GM23338 (cell line): Measurements from ENCODE around the gene CD63. TPM values are rescaled to one million over a fixed set of nuclear protein-coding genes. Genes with fewer than 3 reads are reported as not detected.

Source experiments
- ATAC-seq: fragments of 200-7000 bp; cut with Tn5 transposase; 3 replicates; pipeline ENCODE4 v1.9.1; 2020
- DNase-seq: peaks from one replicate; pipeline ENCODE4 v3.0.0-alpha.2; 2015; ENCODE audit warnings: low spot score
- H2AFZ ChIP-seq: fragments of 200-600 bp; sonication (generic); 2 replicates; pipeline ENCODE4 v1.8.0; 2016; ENCODE audit warnings: antibody characterized with exemption, mild to moderate bottlenecking, moderate library complexity
- H3F3A ChIP-seq: fragments of 200-600 bp; sonication (generic); replicated peaks from 2 replicates; pipeline ENCODE4 v1.8.0; 2017; ENCODE audit warnings: antibody characterized with exemption, mixed run types, low read depth
- H3K27ac ChIP-seq: fragments of 200-600 bp; sonication (generic); 2 replicates; pipeline ENCODE4 v1.6.1; 2016; ENCODE audit warnings: low read depth
- H3K27me3 ChIP-seq: fragments of 200-600 bp; sonication (generic); 2 replicates; pipeline ENCODE4 v1.8.0; 2016; ENCODE audit warnings: mild to moderate bottlenecking, mixed run types, moderate library complexity; ENCODE audit not compliant: insufficient read depth
- H3K36me3 ChIP-seq: fragments of 200-600 bp; sonication (generic); 2 replicates; pipeline ENCODE4 v1.8.0; 2016; ENCODE audit warnings: mild to moderate bottlenecking; ENCODE audit not compliant: insufficient read depth
- H3K4me1 ChIP-seq: fragments of 200-600 bp; sonication (generic); 2 replicates; pipeline ENCODE4 v1.8.0; 2016; ENCODE audit warnings: mild to moderate bottlenecking, moderate library complexity; ENCODE audit not compliant: insufficient read depth
- H3K4me2 ChIP-seq: fragments of 200-600 bp; sonication (generic); 2 replicates; pipeline ENCODE4 v1.7.1; 2017; ENCODE audit warnings: mixed run types
- H3K4me3 ChIP-seq: fragments of 200-600 bp; sonication (generic); 2 replicates; pipeline ENCODE4 v1.6.1; 2016; ENCODE audit warnings: mixed run types
- H3K79me2 ChIP-seq: fragments of 200-600 bp; sonication (generic); replicated peaks from 2 replicates; pipeline ENCODE4 v1.8.0; 2017; ENCODE audit warnings: mild to moderate bottlenecking; ENCODE audit not compliant: insufficient read depth
- H3K9me2 ChIP-seq: fragments of 200-600 bp; sonication (generic); 2 replicates; pipeline ENCODE4 v1.8.0; 2017; ENCODE audit not compliant: insufficient read depth
- H4K20me1 ChIP-seq: fragments of 200-600 bp; sonication (generic); replicated peaks from 2 replicates; pipeline ENCODE4 v1.8.0; 2017; ENCODE audit warnings: mild to moderate bottlenecking; ENCODE audit not compliant: insufficient read depth
- H3K27ac Mint-ChIP-seq: 2 replicates; pipeline ENCODE4 v1.8.0; 2020; ENCODE audit warnings: inconsistent platforms, mild to moderate bottlenecking, moderate library complexity, mixed read lengths
- H3K27me3 Mint-ChIP-seq: 3 replicates; pipeline ENCODE4 v1.8.0; 2022; ENCODE audit warnings: low read depth, mild to moderate bottlenecking, moderate library complexity, mixed read lengths, inconsistent platforms; ENCODE audit not compliant: insufficient read depth, poor library complexity
- H3K36me3 Mint-ChIP-seq: 3 replicates; pipeline ENCODE4 v1.8.0; 2021; ENCODE audit warnings: low read depth, mild to moderate bottlenecking, inconsistent platforms, moderate library complexity, mixed read lengths
- H3K4me1 Mint-ChIP-seq: 3 replicates; pipeline ENCODE4 v1.8.0; 2020; ENCODE audit warnings: mild to moderate bottlenecking, inconsistent platforms, mixed read lengths
- H3K4me3 Mint-ChIP-seq: 3 replicates; pipeline ENCODE4 v1.8.0; 2021; ENCODE audit warnings: moderate library complexity, mild to moderate bottlenecking, inconsistent platforms, mixed read lengths
- H3K9me3 Mint-ChIP-seq: 3 replicates; pipeline ENCODE4 v1.8.0; 2020; ENCODE audit warnings: moderate library complexity, mild to moderate bottlenecking, inconsistent platforms, mixed read lengths
- CREB1 ChIP-seq: fragments of 250-450 bp; sonication (Bioruptor Pico); IDR thresholded peaks from 2 replicates; pipeline ENCODE4 v1.5.0; 2020; ENCODE audit warnings: low read depth, mild to moderate bottlenecking, moderate library complexity
- CTCF ChIP-seq, 2 experiments: fragments of 200-600 bp in 1 of 2; sonication (generic) in 1 of 2; conservative IDR thresholded peaks; 2 replicates each; pipeline versions ENCODE4 v1.5.1 to v1.6.1; 2016 to 2017; ENCODE audit warnings: antibody characterized with exemption in 2 of 2, low read depth in 2 of 2, mild to moderate bottlenecking in 2 of 2, moderate library complexity in 1 of 2
- EZH2 ChIP-seq: fragments of 200-600 bp; sonication (generic); IDR thresholded peaks from one replicate; pipeline ENCODE4 v1.8.0; 2017; ENCODE audit warnings: antibody characterized with exemption, mild to moderate bottlenecking, low read depth; ENCODE audit not compliant: unreplicated experiment
- EZH2phosphoT487 ChIP-seq: fragments of 200-600 bp; sonication (generic); IDR thresholded peaks from one replicate; pipeline ENCODE4 v1.8.1; 2018; ENCODE audit warnings: antibody characterized with exemption; ENCODE audit not compliant: unreplicated experiment
- JUNB ChIP-seq: IDR thresholded peaks from one replicate; pipeline ENCODE4 v1.6.1; 2016; ENCODE audit warnings: antibody characterized with exemption; ENCODE audit not compliant: unreplicated experiment
- NANOG ChIP-seq: IDR thresholded peaks from 2 replicates; pipeline ENCODE4 v1.6.1; 2016; ENCODE audit warnings: antibody characterized with exemption, borderline replicate concordance
- POLR2AphosphoS5 ChIP-seq: IDR thresholded peaks from 2 replicates; pipeline ENCODE4 v1.6.1; 2016; ENCODE audit warnings: antibody characterized with exemption, low read depth
- STAT1 ChIP-seq: IDR thresholded peaks from one replicate; pipeline ENCODE4 v1.6.1; 2016; ENCODE audit warnings: antibody characterized with exemption; ENCODE audit not compliant: unreplicated experiment
- ZNF114 ChIP-seq: fragments of 250-450 bp; sonication (Bioruptor Pico); IDR thresholded peaks from 2 replicates; pipeline ENCODE4 v1.5.0; 2020; ENCODE audit warnings: mild to moderate bottlenecking, moderate library complexity
- ZNF331 ChIP-seq: fragments of 250-450 bp; sonication (Bioruptor Pico); IDR thresholded peaks from 2 replicates; pipeline ENCODE4 v1.5.0; 2020; ENCODE audit warnings: low read depth, mild to moderate bottlenecking, moderate library complexity
- ZNF462 ChIP-seq: fragments of 250-450 bp; sonication (Bioruptor Pico); IDR thresholded peaks from 2 replicates; pipeline ENCODE4 v1.5.0; 2020; ENCODE audit warnings: mild to moderate bottlenecking, moderate library complexity
- polyA plus RNA-seq: library from polyadenylated mRNA; unstranded; fragments of >200 nt; fragmentation: Nextera tagmentation; extraction: Ambion mirVana; gene quantifications from 2 replicates; pipeline ENCODE4 v1.2.1, GENCODE V29; 2016
- total RNA-seq: library from RNA; depleted of rRNA; stranded (reverse); fragments of >200 nt; shearing (Covaris generic); gene quantifications from 2 replicates; pipeline ENCODE4 v1.2.3, GENCODE V29; 2014

The CD63 gene
- total and polyA plus RNA-seq, 2 experiments from 2014 or later, result 294 to 685 TPM

- TF ChIP-seq ZNF462 (no peak), CREB1 (CRISPR knock-in tag) (no peak), ZNF114 (CRISPR knock-in tag) (no peak), JUNB (no peak), NANOG (no peak), POLR2AphosphoS5 (no peak)
Observed at GRCh38 chr12:55736076-55736475, 7.3 kb upstream of the CD63 start (continued).

GRCh38 chr12:55734595-55734994, 5.8 kb upstream of the CD63 start:
- Mint-ChIP-seq H3K9me3 (no peaks in the 10 kb centered on the region; the same call in 2 of the 3 replicates), H3K27me3 (peaks cover 19% of the 10 kb centered on the region), H3K4me1 (peaks cover 33% of the 10 kb centered on the region), H3K4me3 (no peak overlapping the region), H3K27ac (no peak overlapping the region), H3K36me3 (no peaks in the 10 kb centered on the region; the same call in 2 of the 3 replicates)
- Histone ChIP-seq H3K79me2 (no peaks in the 10 kb centered on the region; the same call in 1 of the 2 replicates), H3K36me3 (no peaks in the 10 kb centered on the region), H3K27me3 (no peaks in the 10 kb centered on the region), H3F3A (peaks cover 8% of the 10 kb centered on the region; the same call in 1 of the 2 replicates), H3K4me1 (peaks cover 25% of the 10 kb centered on the region; the same call in 1 of the 2 replicates), H3K4me2 (no peak overlapping the region), H4K20me1 (no peaks in the 10 kb centered on the region), H3K9me2 (no peaks in the 10 kb centered on the region), H2AFZ (no peak overlapping the region), H3K27ac (no peak overlapping the region), H3K4me3 (no peak overlapping the region)
- DNase-seq (no peak), ATAC-seq (no peak)
- no peak for TF ChIP-seq POLR2AphosphoS5
- no peak for TF ChIP-seq CTCF (conservative IDR thresholded peaks at IDR 0.05; ENCODE audit: low read depth in 2 of 2)
- TF ChIP-seq ZNF114 (CRISPR knock-in tag), result no peak
- no peak for TF ChIP-seq EZH2
- no peak for TF ChIP-seq NANOG
- TF ChIP-seq STAT1, result no peak
- no peak for TF ChIP-seq ZNF331
- TF ChIP-seq EZH2phosphoT487, result no peak
